A673 (cell line): Measurements from ENCODE around the gene BECN2. TPM values are rescaled to one million over a fixed set of nuclear protein-coding genes. Genes with fewer than 3 reads are reported as not detected.

ENCODE experiments used
- BruUV-seq: library from RNA; stranded (reverse); fragments of 400-500 nt; replicated peaks from 2 replicates; lab custom pipeline; 2021; lab: Mats Ljungman, UMichigan
- CTCF ChIA-PET: fragments of 300-600 bp; sonication (Branson Sonifier 250); formaldehyde crosslinking; loops from one replicate; lab custom pipeline; 2022; ENCODE audit warnings: antibody characterized with exemption; lab: Charles Lee
- POLR2A ChIA-PET: fragments of 300-600 bp; sonication (Branson Sonifier 250); formaldehyde crosslinking; loops from one replicate; lab custom pipeline; 2022; ENCODE audit warnings: antibody characterized with exemption; ENCODE audit not compliant: low non-redundant PET; lab: Charles Lee
- DNase-seq: peaks from one replicate; pipeline ENCODE4 v3.0.0-alpha.2; 2015; ENCODE audit warnings: low spot score
- H3K27ac ChIP-seq: fragments of 200-600 bp; sonication (generic); 2 replicates; pipeline ENCODE4 v1.5.1; 2016; ENCODE audit warnings: mixed run types, low read depth, mild to moderate bottlenecking, mixed read lengths, antibody characterized with exemption, low read length; ENCODE audit not compliant: poor library complexity, severe bottlenecking
- H3K27me3 ChIP-seq: fragments of 200-600 bp; sonication (generic); replicated peaks from 2 replicates; pipeline ENCODE4 v1.6.1; 2017; ENCODE audit warnings: mixed run types, low read depth, mild to moderate bottlenecking, mixed read lengths, antibody characterized with exemption, low read length; ENCODE audit not compliant: insufficient read depth, poor library complexity
- H3K36me3 ChIP-seq: fragments of 200-600 bp; sonication (generic); 2 replicates; pipeline ENCODE4 v1.6.1; 2016; ENCODE audit warnings: mixed run types, mild to moderate bottlenecking, mixed read lengths, antibody characterized with exemption, low read length; ENCODE audit not compliant: insufficient read depth, poor library complexity, severe bottlenecking
- H3K4me1 ChIP-seq: fragments of 200-600 bp; sonication (generic); 2 replicates; pipeline ENCODE4 v1.6.1; 2017; ENCODE audit warnings: mixed run types, mild to moderate bottlenecking, mixed read lengths, antibody characterized with exemption, low read length; ENCODE audit not compliant: insufficient read depth, poor library complexity, severe bottlenecking
- H3K4me3 ChIP-seq: fragments of 200-600 bp; sonication (generic); 2 replicates; pipeline ENCODE4 v1.5.1; 2016; ENCODE audit warnings: low read depth, mixed run types, mild to moderate bottlenecking, mixed read lengths, low read length; ENCODE audit not compliant: poor library complexity, severe bottlenecking
- H3K9me3 ChIP-seq: fragments of 200-600 bp; sonication (generic); 2 replicates; pipeline ENCODE4 v1.6.1; 2016; ENCODE audit warnings: mixed run types, low read depth, mild to moderate bottlenecking, mixed read lengths, antibody characterized with exemption, low read length; ENCODE audit not compliant: poor library complexity, severe bottlenecking
- EZH2 ChIP-seq: fragments of 200-600 bp; sonication (generic); IDR thresholded peaks from 2 replicates; pipeline ENCODE4 v1.6.1; 2017; ENCODE audit warnings: borderline replicate concordance, low read depth, mild to moderate bottlenecking, mixed read lengths, antibody characterized with exemption, low read length; ENCODE audit not compliant: poor library complexity, severe bottlenecking
- intact Hi-C: fragments of 100-400 bp; cut with micrococcal nuclease; formaldehyde crosslinking; loops from one replicate; pipeline ENCODE4 v1.10.0; 2022; ENCODE audit not compliant: unreplicated experiment
- total RNA-seq: library from RNA; stranded (reverse); gene quantifications from 2 replicates; pipeline ENCODE4 v1.2.3, GENCODE V29; 2021
- TF ChIP-seq, protein P1 (sequence below): fragments of 300-800, 200-600 bp; sonication (generic); conservative IDR thresholded peaks from 2 replicates; pipeline ENCODE4 v1.5.1; 2017; ENCODE audit warnings: low read depth, mild to moderate bottlenecking, antibody characterized with exemption, low read length, moderate library complexity, mixed read lengths

BECN2 gene
- total RNA-seq, 1 experiment from 2014 or later, result not detected

DNA sequence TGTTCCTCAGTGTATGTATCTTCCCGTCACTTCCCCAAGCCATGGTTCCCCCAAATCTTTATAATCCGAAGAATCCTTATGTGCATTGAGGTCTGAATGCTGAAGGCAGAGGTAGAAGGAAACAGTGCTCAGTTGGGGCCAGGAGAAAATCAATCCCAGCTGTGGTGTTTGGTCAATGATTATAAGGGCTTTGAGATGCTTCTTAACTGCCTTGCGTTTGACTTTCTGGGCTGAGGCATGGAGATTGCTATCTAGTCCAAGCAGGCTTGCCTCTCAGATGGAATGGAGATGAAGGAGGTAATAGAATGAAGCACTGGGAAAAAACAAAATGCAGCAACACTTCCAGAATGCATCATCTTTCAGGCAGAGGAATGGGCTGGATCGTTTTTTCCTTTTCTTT, 44.9 kb downstream of the BECN2 start:
- intact Hi-C loops, result no loop called here
- Histone ChIP-seq H3K4me1 (no peaks in the 10 kb centered on the region), H3K27me3 (no peaks in the 10 kb centered on the region), H3K36me3 (no peaks in the 10 kb centered on the region), H3K27ac (no peak overlapping the region), H3K9me3 (no peaks in the 10 kb centered on the region), H3K4me3 (no peak overlapping the region)
- no peak for DNase-seq
- TF ChIP-seq, protein P1, sequence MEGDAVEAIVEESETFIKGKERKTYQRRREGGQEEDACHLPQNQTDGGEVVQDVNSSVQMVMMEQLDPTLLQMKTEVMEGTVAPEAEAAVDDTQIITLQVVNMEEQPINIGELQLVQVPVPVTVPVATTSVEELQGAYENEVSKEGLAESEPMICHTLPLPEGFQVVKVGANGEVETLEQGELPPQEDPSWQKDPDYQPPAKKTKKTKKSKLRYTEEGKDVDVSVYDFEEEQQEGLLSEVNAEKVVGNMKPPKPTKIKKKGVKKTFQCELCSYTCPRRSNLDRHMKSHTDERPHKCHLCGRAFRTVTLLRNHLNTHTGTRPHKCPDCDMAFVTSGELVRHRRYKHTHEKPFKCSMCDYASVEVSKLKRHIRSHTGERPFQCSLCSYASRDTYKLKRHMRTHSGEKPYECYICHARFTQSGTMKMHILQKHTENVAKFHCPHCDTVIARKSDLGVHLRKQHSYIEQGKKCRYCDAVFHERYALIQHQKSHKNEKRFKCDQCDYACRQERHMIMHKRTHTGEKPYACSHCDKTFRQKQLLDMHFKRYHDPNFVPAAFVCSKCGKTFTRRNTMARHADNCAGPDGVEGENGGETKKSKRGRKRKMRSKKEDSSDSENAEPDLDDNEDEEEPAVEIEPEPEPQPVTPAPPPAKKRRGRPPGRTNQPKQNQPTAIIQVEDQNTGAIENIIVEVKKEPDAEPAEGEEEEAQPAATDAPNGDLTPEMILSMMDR, result no peak
- no peak for TF ChIP-seq EZH2
- ChIA-PET POLR2A (no interaction called here), CTCF (no interaction called here)
- BruUV-seq, result no TSS peak

DNA sequence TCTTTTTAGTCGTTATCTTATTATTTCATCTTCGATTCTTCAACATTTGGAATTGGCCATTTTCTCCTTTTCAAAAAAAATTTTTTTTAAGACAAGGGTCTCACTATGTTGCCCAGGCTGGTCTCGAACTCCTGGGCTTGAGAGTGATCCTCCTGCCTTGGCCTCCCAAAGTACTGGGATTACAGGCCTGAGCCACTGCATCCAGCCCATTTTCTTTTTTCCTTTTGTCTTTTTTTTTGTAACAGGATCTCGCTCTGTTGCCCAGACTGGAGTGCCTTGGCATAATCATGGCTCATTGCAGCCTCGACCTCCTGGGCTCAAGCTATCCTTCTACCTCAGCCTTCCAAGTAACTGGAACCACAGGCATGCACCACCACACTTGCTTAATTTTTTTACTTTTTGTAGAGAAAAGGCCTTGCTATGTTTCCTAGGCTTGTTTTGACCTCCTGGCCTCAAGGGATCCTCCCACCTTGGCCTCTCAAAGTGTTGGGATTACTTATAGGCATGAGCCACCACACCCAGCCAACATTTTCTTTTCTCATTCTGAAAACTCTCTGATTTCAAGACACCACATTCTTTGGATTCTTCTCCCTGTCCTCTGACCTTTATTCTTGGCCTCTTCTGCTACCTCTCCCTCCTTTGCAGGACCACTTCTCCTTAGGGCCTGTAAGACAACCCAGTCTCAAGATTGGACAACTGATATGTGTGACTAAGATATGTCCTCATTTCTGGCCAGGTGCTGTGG, 47.4 kb downstream of the BECN2 start:
- intact Hi-C loops, result no loop called here
- no TSS peak for BruUV-seq

DNA sequence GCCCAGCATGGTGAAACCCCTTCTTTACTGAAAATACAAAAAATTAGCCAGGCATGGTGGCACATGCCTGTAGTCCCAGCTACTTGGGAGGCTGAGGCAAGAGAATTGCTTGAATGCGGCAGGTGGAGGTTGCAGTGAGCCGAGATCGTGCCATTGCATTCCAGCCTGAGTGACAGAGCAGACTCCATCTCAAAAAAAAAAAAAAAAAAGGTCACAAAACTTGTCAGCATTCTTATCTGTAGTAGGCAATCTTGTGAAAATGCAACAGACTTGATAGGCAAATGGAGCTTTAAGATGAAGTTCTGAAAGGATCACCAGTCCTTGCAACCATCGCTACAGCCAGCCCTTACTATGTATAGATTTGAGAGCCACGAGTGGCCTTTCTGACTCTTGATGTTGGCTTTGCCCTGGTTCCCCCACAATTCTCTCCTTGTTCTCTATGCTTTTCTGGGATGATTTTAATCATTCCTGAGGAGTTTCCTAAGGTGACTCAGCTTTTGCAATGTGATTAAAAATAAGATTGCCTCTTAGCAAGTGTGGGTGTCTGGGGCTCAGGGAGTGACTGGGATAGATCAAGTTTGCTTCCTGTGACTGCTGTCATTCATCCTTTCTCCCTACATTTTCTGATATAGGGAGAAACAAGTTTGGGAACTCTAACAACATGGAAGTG, 48.4 kb downstream of the BECN2 start:
- CTCF ChIA-PET, result no interaction called here
- no peaks in the 10 kb centered on the region for H3K27me3 ChIP-seq
- H3K36me3 ChIP-seq, result no peaks in the 10 kb centered on the region
- no peaks in the 10 kb centered on the region for H3K4me1 ChIP-seq
- H3K4me3 ChIP-seq, result no peak overlapping the region
- intact Hi-C loops, result no loop called here
- POLR2A ChIA-PET, result no interaction called here
- no peak for DNase-seq
- H3K9me3 ChIP-seq, result no peaks in the 10 kb centered on the region
- no peak overlapping the region for H3K27ac ChIP-seq
- no TSS peak for BruUV-seq
- no peak for TF ChIP-seq EZH2
- TF ChIP-seq, protein P1, result no peak

More for the DNA sequence above, 47.4 kb downstream of the BECN2 start:
- Histone ChIP-seq H3K27me3 (no peaks in the 10 kb centered on the region), H3K4me3 (no peak overlapping the region), H3K9me3 (no peaks in the 10 kb centered on the region), H3K4me1 (no peaks in the 10 kb centered on the region), H3K27ac (no peak overlapping the region), H3K36me3 (no peaks in the 10 kb centered on the region)
- ChIA-PET POLR2A (no interaction called here), CTCF (no interaction called here)
- DNase-seq, result no peak
- TF ChIP-seq EZH2, result no peak
- TF ChIP-seq, protein P1, result no peak
